ENCODE measurements around the gene LLCFC1.

Gene LLCFC1

DNA sequence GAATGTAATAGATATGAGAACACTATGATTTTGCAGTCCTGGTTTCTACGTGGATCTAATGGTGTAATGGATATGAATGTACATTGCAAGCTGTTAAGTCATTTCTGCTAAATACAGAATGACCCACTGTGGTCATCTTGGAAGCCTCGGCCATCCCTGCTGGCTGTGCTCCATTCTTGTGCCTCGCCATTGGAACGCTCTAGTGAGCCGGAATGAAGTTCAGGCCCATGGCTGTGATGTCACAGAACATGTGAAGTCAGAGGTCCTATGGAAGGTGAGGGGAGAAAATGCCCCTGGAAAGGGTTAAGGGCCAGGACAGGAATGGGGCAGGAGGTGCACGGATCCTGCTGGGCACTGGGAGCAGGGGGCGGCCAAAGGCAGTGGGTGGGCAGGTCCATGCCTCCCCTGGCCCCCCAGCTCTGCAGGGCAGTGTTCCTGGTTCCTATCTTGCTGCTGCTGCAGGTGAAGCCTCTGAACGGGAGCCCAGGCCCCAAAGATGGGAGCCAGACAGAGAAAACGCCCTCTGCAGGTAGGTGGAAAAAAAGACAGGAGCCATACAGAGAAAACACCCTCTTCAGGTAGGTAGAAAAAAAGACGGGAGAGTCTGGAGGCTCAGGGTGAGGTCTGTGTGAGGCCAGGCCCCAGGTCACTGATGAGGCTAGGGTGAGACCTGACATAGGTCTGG lies at the start of gene LLCFC1:
Gene LLCFC1 (plus strand): TSS at position 259 of the 685 bp plus-strand sequence. CDS start 138 bp downstream, at position 397.
- DNase-seq = no peak

DNA sequence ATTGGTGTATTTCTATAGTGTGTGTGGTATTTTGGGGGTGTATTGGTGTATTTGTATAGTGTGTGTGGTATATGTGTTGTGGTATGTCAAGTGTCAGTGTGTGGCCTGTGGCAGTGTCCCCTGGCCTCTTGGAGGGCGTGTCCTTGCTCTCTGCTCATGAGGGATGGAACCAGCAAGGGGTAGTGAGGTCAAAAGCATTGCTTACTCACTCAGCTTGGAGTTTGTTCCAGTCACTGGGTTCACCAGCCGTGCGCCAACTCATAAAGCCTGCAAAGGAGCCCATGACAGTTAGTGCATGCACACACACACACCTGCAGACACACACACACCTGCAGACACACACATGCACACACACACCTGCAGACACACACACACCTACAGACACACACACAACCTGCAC lies 49.5 kb upstream of the LLCFC1 start:
- DNase-seq = no peak

DNA sequence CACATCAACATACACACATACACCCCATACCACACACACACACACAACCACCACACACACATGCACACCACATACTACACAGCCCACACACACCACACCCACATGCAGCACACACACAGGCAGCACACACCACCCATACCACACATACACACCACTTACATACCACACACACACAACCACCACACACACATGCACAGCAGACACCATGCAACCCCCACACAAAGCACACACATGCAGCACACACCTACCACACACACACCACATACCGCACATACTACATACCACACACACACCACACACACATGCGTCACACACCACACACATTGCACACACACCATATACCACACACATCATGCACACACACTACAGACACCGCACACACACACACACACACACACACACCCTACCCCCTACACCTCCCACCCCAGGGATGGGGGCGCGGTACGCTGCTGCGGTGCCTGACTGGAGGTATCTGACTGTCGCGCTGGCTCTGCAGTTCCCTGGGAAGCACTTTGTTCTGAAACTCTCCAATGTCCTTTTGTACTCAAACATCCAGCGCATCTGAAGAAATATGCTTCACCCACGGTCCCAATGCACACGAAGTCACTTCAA lies 48.3 kb upstream of the LLCFC1 start:
- DNase-seq = no peak

DNA sequence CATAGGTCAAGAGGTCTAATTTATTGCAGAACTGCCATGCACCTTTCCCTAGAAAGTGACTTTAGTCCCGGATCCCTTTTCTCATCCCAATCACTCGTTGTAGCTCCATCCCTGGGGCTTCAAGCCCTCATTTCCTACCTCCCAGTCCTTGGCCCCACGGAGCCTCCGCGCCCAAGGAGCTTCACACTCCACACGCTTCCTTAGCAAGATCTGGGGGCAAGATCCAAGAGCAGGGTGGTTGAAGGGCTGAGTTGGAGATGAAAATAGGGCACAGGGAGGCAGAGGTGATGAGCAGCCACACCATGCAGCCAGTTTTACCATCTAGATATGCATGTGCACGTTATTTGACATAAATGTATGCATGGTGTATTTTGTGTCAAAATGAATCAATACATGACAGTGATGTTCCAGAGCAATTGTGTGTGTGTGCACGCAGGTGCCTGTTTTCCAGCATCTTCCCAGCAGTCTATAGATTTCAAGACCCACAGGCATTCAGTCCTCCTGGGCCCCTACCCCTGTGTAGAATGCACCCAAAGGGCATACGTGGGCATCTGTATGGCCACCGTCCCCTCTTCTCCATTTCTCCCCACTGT lies 47.7 kb upstream of the LLCFC1 start:
- DNase-seq = no peak

DNA sequence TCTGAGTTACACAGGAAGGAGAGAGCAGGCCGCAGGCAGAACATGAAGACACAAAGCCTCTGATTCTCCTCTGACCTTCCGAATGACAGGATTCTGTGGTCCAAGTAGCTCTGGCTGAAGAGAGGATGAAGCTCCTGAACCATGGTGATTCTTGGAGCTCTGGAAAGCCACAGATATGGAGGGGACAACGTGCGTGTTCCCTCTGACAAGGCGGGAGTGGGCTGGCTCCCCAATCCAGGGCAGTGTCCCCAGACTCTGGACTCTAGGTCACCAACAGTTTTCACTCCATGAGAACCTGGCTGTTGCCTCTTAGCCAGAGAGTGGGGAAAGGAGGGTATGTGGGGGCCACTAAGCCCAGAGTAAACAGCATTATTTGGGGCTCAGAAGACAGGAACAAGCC lies 46.3 kb upstream of the LLCFC1 start:
- DNase-seq = no peak

DNA sequence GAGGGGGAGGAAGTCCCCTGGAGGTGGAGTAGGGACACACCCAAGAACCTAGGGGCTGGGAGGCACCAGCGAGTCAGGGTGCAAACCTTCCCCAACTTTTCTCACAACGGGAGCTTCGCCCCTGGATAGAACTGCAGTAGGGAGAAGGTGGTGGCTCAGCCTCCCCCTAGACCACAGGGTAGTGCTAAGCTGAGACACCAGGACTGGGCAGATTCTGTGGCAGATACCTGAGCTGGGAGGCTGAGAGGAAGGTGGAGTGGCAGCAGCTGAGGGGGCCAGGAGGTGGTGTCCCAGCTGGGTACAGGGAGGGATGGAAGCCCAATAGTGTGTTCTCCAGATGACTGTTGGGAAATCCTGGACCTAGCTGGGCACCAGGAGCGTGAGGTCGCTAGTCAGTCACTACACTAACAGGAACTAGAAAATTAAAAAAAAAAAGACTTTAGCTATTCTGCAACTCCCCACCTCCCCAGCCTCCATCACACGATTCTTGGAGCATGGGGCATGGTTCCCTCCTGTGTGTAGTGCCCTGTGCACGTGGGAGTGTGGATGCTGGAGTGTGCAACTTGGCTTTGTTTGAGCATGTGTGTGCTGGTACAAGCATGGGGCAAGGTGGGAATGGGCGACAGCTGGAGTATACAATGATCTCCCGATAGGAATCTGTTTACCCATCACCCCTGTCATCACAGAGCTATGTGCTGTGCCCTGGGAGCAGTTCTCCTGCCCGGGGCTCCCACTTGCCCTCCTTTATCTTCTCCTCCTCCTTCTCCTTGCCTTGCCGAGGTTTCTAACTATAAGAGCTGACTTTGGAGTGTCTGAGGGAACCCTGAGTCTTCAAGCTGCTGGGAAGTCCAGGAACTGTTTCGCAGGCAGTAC lies 44.9 kb upstream of the LLCFC1 start:
- no peak for DNase-seq

DNA sequence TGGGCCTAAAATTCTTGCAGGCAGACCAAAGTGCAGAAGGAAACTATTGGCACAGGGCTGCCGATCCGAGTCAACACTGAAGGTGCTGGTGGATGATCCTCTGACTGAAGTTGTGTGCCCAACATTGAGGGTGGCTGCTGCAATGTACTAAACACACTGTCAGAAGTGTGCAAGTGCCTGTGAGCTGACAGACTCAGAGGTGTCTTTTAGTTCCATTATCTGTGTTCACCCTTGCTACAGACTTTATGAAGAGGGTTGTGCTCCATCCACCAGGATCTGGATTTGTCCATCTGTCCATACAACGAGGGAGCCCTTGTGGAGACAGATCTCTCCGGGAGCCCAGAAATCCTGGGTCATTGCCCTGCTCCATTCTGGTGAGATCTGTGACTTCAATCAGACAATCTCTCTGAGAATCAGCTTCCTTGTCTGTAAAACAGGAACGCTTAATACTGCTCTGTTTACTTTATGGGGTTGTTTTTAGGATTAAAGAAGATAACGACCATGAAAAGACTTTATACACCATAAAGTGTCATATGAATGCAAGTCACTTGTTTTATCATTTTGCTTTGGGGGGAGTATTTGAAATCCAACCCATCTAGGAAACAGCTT lies 44.2 kb upstream of the LLCFC1 start:
- DNase-seq = no peak

DNA sequence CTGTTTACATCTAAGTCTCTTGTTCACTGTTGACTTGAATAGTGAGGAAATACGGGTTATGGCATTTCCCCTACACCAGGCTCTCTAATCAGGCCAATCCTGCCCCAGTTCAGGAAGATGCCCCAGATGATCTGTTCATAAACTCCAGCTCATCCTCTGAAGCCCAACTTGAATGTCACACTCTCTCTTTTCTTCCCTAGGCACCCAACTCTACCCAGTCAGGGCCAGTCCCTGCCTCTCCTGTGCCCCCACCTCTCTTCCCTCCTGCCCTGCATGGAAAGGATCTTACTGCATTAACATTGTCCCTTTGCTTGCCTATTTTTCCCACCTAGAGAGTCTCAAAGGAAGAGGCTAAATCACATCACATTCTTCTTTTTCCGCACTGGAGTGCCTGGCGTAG lies 43.1 kb upstream of the LLCFC1 start:
- no peak for DNase-seq

DNA sequence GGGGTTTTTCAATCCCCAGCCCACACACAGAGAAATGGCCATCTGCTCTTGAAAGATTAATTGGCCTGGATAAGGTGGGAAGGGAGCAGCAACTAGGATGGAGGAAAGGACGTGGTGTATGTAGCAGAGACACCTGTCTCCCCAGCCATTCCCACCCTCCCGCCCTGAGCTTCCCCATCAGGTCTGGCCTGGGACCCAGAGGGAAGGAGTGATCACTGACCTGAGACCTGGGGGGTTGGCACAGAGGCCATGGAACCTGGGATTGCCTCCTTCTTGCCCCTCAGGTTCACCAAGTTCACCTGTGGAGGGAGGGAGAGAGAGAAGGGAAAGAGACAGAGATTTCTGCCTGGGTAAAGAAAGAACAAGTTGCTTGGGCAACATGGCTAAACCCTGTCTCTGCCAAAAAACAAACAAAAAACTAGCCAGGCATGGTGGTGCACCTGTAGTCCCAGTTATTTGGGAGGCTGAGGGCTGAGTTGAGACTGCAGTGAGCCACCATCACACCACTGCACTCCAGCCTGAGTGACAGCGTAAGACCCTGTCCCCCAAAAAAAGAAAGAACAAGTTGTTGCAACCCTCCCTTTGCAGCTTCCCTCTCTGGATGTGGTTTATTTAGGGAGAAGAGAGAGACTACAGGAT lies 42.4 kb upstream of the LLCFC1 start:
- DNase-seq = no peak

DNA sequence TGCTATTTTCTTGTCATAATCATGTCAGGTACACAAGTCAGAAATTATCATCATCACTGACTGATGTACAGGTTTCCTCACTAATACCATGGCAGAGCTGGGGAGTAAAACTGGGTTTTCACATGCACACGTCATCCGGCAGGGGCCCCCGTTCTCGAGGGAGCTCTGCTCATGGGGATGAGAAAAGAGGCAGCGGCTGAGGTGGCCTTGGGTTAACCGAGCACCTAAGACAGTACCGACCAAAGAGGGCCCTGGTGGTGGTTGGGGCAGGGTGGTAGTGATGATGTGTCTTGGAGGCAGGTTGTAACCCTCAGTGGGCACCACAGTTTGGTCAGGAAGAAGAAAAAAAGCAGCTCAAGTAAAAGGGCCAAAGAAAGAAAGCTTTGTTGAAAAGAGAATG lies 41.6 kb upstream of the LLCFC1 start:
- no peak for DNase-seq

DNA sequence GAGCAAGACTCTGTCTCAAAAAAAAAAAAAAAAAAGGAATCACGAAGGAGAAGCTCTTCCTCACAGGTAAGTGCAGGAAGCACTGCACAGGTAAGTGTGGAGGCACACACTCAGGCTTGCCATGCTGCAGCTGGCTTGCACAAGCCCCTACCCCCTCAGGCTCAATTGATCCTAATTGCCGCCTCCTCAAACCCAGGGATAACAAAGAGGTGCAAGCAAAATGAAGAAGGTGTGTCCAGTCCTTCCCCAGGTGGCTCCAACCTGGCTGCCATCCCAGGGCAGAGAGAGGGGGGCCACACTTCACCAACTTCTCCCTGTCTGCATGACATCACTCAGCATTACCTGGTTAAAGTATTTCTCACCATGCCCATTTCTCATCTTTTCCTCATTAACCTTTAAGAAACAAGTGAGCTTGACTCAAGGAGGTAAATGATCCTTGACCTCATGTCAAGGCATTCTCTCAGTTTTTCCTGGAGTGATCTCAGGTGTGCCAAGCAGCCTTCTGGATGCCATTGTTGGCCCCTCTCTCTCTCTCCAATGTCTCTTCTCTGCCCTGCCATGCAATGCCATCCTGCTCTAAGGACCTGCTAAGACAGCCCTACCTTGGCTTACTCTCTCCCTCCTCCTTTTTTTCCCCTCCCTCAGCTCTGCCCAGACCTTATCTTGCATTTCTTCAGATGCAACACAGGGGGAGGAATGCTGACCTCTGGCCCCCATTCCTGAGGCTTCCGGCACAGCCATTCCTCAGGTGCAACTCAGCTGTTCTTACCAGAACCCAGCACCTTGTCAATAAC lies 40.7 kb upstream of the LLCFC1 start:
- no peak for DNase-seq

DNA sequence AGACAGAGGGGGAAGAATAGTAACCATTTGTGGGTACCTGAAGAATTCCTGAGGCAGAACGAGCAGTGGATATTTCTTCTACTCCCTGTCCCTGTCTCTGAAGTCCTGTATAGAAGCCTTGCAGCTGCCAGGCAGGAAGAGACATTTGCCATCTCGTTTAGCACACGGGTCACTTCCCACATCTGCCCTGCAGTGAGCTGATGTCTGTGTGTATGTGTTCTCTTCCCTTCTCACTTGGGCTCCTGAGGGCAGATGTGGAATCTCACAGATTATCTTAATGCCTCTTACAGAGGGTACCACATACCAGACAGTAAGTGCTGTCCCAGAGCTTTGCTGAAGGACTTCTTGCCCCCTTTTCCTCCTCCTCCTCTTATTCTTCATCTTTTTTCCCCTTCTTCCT lies 39.6 kb upstream of the LLCFC1 start:
- no peak for DNase-seq

DNA sequence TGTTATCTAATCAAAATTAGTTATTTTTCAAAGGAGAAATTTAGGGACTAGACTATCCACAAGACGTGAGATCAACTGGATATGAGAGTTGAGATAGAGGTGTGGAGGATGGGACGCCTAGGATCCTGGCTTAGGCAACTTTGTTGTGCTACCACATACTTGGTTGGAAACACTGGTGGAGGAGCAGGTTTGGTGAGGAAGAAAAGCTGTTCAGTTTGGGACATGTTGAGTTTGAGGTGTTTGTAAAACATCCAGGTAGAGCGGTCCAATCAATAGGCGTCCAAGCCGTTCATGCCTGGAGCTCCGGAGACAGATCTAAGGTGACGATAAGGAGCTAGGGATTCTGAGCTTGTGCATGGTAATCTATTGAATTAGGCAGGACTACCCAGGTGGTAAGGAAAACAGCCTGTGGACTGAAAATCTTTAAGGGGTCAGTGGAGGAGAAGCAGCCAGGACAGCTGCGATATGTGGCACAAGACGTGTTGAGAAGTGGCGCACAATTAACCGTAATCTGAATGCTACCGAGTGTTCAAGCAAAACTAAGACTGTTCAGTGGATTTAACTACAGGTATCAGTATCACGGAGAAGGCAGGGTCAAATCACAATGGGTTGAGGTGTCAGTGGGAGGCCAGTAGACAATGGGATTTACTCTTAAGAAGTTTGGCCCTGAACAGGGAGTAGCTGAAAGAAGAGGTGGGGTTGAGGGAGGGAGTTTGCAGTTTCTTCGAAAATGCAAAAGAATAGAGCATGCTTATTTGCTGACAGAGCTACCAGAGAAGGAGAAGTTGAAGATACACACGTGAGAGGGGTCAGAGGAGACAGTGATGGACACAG lies 37.6 kb upstream of the LLCFC1 start:
- no peak for DNase-seq

DNA sequence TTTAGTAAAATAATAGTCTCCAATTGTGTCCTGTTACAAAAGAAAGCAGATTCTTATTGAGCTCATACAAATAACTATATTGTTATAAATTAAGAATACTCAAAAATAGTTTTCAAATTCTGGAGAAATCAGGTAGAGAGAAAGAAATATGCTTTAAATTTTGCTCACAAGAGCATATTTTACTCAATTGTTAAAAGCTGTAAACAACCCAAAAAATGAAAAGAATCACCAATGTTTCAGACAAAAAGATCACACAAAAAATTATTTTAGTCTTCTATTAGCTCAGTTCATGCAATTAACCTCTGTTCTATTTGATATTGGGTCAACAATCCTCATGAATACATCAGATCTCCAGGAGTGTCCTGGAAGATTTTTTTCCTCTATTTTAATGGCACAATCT lies 35.2 kb upstream of the LLCFC1 start:
- no peak for DNase-seq

DNA sequence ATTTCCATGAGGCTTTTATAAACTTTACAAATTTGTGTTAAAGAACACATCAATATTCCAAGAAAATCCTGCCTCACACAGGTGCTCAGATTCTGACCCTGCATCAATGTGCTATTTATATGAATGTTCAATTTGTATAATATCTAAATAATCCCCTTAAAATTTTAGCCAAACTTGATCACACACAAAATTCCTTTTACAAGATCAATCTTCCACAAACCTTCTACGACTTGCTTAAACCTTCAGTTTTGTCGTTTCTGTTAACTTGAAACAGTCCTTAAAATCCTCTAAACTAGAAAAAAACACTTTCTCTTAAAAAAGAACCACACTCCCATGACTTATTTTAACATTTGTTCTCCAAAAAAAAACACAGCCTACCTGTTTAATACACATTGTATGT lies 33.5 kb upstream of the LLCFC1 start:
- no peak for DNase-seq

DNA sequence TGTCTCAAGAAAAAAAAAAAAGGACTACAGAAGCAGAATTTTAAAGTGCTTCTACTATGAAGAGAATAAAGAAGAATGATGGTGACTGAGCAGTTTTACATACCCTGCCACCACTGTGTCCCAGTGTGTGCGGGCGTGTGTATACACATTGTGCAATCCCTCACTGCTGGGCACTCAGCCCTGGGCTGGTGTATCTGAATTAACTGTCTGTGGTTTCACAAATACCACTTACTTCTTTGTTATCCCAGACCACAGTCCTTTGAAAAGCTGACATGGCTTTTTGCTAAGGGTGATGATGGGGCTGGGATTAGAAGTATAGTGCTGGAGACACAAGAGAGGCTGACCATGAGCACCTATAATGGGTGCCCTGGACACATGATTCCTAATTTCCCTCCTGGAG lies 32.6 kb upstream of the LLCFC1 start:
- DNase-seq = no peak

DNA sequence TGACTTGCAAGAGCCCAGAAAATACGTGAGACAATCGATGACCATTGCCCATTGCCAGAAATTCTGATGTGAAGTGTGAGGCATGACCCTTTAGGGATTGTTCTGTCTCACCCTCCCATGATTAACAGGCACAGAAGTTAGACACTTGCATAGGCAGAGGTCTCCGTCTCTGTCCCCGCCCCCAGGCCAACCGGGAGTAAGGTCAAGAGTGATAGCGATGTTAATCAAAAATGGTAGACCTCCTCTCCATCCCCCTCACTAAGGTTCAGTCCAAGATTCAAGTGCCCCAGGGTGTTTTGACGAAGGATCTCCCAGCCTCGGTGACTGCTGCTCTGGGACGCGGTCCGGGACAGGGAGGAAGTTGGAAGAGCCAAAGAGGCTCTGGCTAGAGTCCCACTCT lies 31.0 kb upstream of the LLCFC1 start:
- no peak for DNase-seq

DNA sequence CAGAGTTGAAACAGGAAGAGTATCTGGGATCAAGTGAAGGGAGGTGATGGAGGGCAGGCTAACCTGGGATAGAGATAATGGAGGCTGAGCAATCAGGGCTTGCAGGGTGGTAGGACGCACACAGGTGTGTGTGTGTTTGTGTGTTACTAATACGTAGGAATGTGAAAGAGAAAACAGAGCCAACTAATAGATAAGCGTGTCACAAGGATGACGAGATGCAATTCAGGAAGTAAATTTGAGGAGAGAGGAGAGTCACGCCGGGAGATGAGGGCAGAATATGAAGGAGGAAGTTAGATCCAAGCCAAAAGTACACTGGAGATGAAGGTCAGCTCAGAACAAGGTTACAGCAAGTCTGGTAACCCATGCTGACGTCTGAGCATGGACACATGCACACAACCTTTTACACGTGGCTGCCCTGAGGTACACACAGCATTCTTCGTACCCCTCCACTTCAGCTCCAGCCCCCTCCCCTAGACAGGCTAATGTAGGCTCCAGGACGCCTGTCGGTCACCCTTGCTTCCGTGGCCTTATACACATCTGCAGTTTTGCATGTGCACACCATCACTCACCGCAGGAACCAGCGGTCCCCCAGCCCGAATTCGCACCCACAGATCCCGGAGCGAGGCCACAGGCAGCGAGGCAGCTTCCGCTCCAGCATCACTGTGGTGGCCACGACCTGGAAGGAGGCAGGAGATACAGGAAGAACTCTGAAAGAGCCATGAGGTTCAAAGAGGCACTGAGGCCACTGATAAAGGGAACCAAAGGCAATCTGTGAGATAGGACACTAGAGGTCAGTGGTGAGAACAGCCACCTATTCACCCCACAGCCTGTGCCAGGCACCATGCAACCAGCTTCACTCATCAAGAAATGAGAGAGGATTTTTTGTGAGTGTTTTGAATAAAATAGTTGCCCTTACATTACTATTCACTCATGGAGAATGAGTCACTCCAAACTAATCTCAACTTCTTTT lies 30.1 kb upstream of the LLCFC1 start:
- DNase-seq = peak; percentile 46

DNA sequence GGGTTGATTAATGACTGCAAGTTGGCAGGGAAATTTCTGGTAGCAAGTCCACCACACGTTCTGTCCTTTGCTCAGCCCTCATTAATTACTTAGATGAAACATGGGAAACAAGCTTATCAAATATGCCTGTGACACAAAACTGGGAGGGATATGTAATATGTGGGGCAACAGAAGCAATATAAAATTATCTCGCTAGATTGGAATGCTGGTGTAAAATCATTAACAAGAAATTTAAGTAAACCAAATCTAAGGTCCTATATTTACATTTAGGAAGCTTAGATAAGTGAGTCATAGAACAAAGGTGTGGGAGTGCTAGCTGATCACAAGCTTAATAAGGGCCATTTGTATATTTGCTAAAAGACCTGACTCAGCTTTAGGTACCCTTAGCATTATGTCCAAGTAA lies 29.3 kb upstream of the LLCFC1 start:
- DNase-seq = no peak

DNA sequence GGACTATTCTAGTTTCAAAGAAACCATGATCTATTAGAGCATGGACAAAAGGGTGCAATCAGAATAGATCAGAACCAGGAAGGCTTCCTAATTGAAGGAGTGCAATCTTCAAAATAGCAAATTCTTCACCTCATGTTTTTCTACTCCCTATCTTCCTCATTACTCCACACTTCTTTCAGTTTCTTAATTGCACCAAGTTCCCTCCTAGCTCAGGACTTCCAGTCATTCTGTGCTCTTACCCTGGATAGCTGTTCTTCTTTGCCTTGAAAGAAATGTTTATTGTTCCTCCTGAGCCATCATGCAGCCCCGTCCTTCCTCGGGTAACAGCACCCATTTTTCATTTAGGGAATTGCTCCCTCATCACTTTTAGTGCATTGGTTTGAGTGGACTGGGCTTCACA lies 28.8 kb upstream of the LLCFC1 start:
- DNase-seq = no peak

Measured in DMS53 (cell line).